Common myeloid progenitor, CD34-positive (primary cell): ENCODE measurements around the gene CRACDL. TPM values are rescaled to one million over a fixed set of nuclear protein-coding genes. Genes with fewer than 3 reads are reported as not detected.

ENCODE experiments used
- CTCF ChIA-PET: fragments of 350-600 bp; sonication (Branson Sonifier 250); formaldehyde crosslinking; loops from one replicate; lab custom pipeline; 2021; ENCODE audit warnings: antibody characterized with exemption; lab: Charles Lee
- POLR2A ChIA-PET: fragments of 350-600 bp; sonication (Branson Sonifier 250); formaldehyde crosslinking; loops from one replicate; lab custom pipeline; 2021; ENCODE audit warnings: antibody characterized with exemption; lab: Charles Lee
- DNase-seq, 3 donors: peaks; one replicate each; pipeline versions ENCODE4 v3.0.0 to v3.0.0-alpha.2; 2013
- H3K27ac ChIP-seq, 2 experiments: 1 replicate in 1 of 2; 2 replicates in 1 of 2; pipeline ENCODE4 v1.7.0; 2013; ENCODE audit warnings: inconsistent platforms in 2 of 2, low read length in 2 of 2, mild to moderate bottlenecking in 2 of 2, low read depth in 1 of 2, moderate library complexity in 1 of 2; ENCODE audit not compliant: severe bottlenecking in 2 of 2, insufficient read depth in 1 of 2, poor library complexity in 1 of 2
- H3K27me3 ChIP-seq, 5 experiments: replicated peaks in 2 of 5; 1 replicate in 3 of 5; 2 replicates in 2 of 5; pipeline versions ENCODE4 v1.6.1 to v1.7.0; 2013; ENCODE audit warnings: low read length in 4 of 5, mild to moderate bottlenecking in 2 of 5, moderate library complexity in 2 of 5, inconsistent platforms in 1 of 5; ENCODE audit not compliant: insufficient read depth in 5 of 5, control insufficient read depth in 4 of 5
- H3K36me3 ChIP-seq, 4 experiments: 1 replicate in 2 of 4; 2 replicates in 2 of 4; pipeline versions ENCODE4 v1.6.1 to v1.7.0; 2013; ENCODE audit warnings: low read length in 3 of 4, control low read depth in 1 of 4, mild to moderate bottlenecking in 1 of 4; ENCODE audit not compliant: control insufficient read depth in 4 of 4, insufficient read depth in 4 of 4
- H3K4me1 ChIP-seq, 4 experiments: 1 replicate in 3 of 4; 2 replicates in 1 of 4; pipeline versions ENCODE4 v1.6.1 to v1.7.1; 2013; ENCODE audit warnings: low read length in 3 of 4, mild to moderate bottlenecking in 3 of 4, control low read depth in 1 of 4, inconsistent platforms in 1 of 4, moderate library complexity in 1 of 4; ENCODE audit not compliant: control insufficient read depth in 4 of 4, insufficient read depth in 4 of 4; ENCODE audit errors: control extremely low read depth in 1 of 4
- H3K4me3 ChIP-seq, 7 experiments: 1 replicate in 4 of 7; 2 replicates in 3 of 7; pipeline versions ENCODE4 v1.5.1 to v1.7.0; 2013; ENCODE audit warnings: mild to moderate bottlenecking in 7 of 7, low read length in 6 of 7, moderate library complexity in 6 of 7, inconsistent platforms in 2 of 7, low read depth in 2 of 7, control low read depth in 1 of 7; ENCODE audit not compliant: insufficient read depth in 4 of 7, control insufficient read depth in 1 of 7; ENCODE audit errors: extremely low read depth in 1 of 7
- H3K9me3 ChIP-seq, 5 experiments: 1 replicate in 4 of 5; 2 replicates in 1 of 5; pipeline versions ENCODE4 v1.6.1 to v1.7.1; 2013; ENCODE audit warnings: low read length in 4 of 5, mild to moderate bottlenecking in 2 of 5, inconsistent platforms in 1 of 5, low read depth in 1 of 5, moderate library complexity in 1 of 5; ENCODE audit not compliant: control insufficient read depth in 4 of 5, insufficient read depth in 2 of 5; ENCODE audit errors: control extremely low read depth in 1 of 5
- WGBS: methylation state at CpG from one replicate; pipeline ENCODE4 v1.1.5; 2013; ENCODE audit not compliant: insufficient coverage; 5-methylcytosine and 5-hydroxymethylcytosine counted together
- polyA plus RNA-seq: library from polyadenylated mRNA; unstranded; fragments of 120-200 nt; gene quantifications from one replicate; pipeline ENCODE4 v1.2.1, GENCODE V29; 2013

The CRACDL gene
- polyA plus RNA-seq: 0.18 TPM

GRCh38 chr2:98935777-98936352, at the start of gene CRACDL:
Gene CRACDL (minus strand): TSS chr2:98936225. CDS start chr2:98846800, 89,425 bp downstream.
- H3K9me3 ChIP-seq: no peaks in the 10 kb centered on the region
- POLR2A ChIA-PET: no interaction called here
- H3K4me1 ChIP-seq: peaks cover 0 to 19% (median 17%) of the 10 kb centered on the region in 4 experiments
- H3K36me3 ChIP-seq: no peaks in the 10 kb centered on the region
- no peak within 1 kb of the TSS for H3K27ac ChIP-seq
- H3K27me3 ChIP-seq: peaks cover 11 to 64% (median 25%) of the 10 kb centered on the region in 5 experiments
- CTCF ChIA-PET: no interaction called here
- under 1% methylated on average over 71 of the region's 82 CpGs for WGBS
- H3K4me3 ChIP-seq: peak within 1 kb of the TSS; percentile 11 to 69 (median 57)
- DNase-seq: peak in 2 of 3 donors; percentile 26 to 34

GRCh38 chr2:98975611-98976010, 39.6 kb upstream of the CRACDL start:
- ChIA-PET POLR2A (no interaction called here), CTCF (no interaction called here)
- WGBS: 100% methylated on average over 1 of the region's 2 CpGs

GRCh38 chr2:98972582-98973167, 36.6 kb upstream of the CRACDL start:
- DNase-seq: no peak
- no peaks in the 10 kb centered on the region for H3K36me3 ChIP-seq
- no peaks in the 10 kb centered on the region for H3K27me3 ChIP-seq
- ChIA-PET CTCF (no interaction called here), POLR2A (no interaction called here)
- no peaks in the 10 kb centered on the region for H3K4me1 ChIP-seq
- peaks cover 6 to 23% (median 10%) of the 10 kb centered on the region in 5 experiments for H3K9me3 ChIP-seq
- WGBS: no CpG with 5 or more reads among the region's 1 CpG
- no peak overlapping the region for H3K27ac ChIP-seq
- no peak overlapping the region for H3K4me3 ChIP-seq

More at GRCh38 chr2:98975611-98976010, 39.6 kb upstream of the CRACDL start:
- no peak for DNase-seq
- Histone ChIP-seq H3K36me3 (no peaks in the 10 kb centered on the region), H3K27ac (no peak overlapping the region), H3K9me3 (peaks cover 6 to 24% (median 10%) of the 10 kb centered on the region in 5 experiments), H3K27me3 (no peaks in the 10 kb centered on the region), H3K4me3 (no peak overlapping the region), H3K4me1 (no peaks in the 10 kb centered on the region)

- ChIA-PET CTCF (no interaction called here), POLR2A (no interaction called here)
- Histone ChIP-seq H3K4me3 (no peak overlapping the region), H3K36me3 (no peaks in the 10 kb centered on the region), H3K27ac (no peak overlapping the region), H3K9me3 (peaks cover 0 to 4% (median 0%) of the 10 kb centered on the region in 5 experiments), H3K27me3 (peaks cover 0 to 4% (median 0%) of the 10 kb centered on the region in 5 experiments), H3K4me1 (no peaks in the 10 kb centered on the region)
- WGBS: 100% methylated on average over 3 of the region's 7 CpGs
- no peak for DNase-seq
Measured at GRCh38 chr2:98959810-98960507, 23.9 kb upstream of the CRACDL start.

- Histone ChIP-seq H3K27me3 (peaks cover 0 to 26% (median 4%) of the 10 kb centered on the region in 5 experiments), H3K36me3 (no peaks in the 10 kb centered on the region), H3K4me1 (no peaks in the 10 kb centered on the region), H3K27ac (no peak overlapping the region), H3K9me3 (no peaks in the 10 kb centered on the region), H3K4me3 (no peak overlapping the region)
- ChIA-PET CTCF (no interaction called here), POLR2A (no interaction called here)
- no CpG with 5 or more reads among the region's 4 CpGs for WGBS
- no peak for DNase-seq
Measured at GRCh38 chr2:98952966-98953365, 16.9 kb upstream of the CRACDL start.

GRCh38 chr2:98948956-98949739, 13.1 kb upstream of the CRACDL start:
- no peak for DNase-seq
- Histone ChIP-seq H3K4me1 (no peaks in the 10 kb centered on the region), H3K4me3 (no peak overlapping the region), H3K36me3 (no peaks in the 10 kb centered on the region), H3K27ac (no peak overlapping the region), H3K27me3 (peaks cover 0 to 25% (median 0%) of the 10 kb centered on the region in 5 experiments), H3K9me3 (no peaks in the 10 kb centered on the region)
- POLR2A ChIA-PET: no interaction called here
- CTCF ChIA-PET: no interaction called here
- 95% methylated on average over 5 of the region's 5 CpGs for WGBS
